Skeletal muscle tissue (tissue), 4 donors: ENCODE data around the gene ARHGAP10. TPM values are rescaled to one million over a fixed set of nuclear protein-coding genes. Genes with fewer than 3 reads are reported as not detected.

Experiments used
- H3K27ac ChIP-seq: one replicate; pipeline ENCODE4 v1.7.0; 2013; ENCODE audit warnings: mild to moderate bottlenecking, low read depth, low read length, inconsistent platforms
- H3K27me3 ChIP-seq, 3 donors: one replicate each; pipeline ENCODE4 v1.7.0; 2013; ENCODE audit warnings: low read length in 3 of 3; ENCODE audit not compliant: control insufficient read depth in 3 of 3, insufficient read depth in 3 of 3
- H3K36me3 ChIP-seq, 3 donors: one replicate each; pipeline ENCODE4 v1.7.0; 2013; ENCODE audit warnings: low read length in 3 of 3; ENCODE audit not compliant: control insufficient read depth in 3 of 3, insufficient read depth in 3 of 3
- H3K4me1 ChIP-seq, 3 donors: one replicate each; pipeline ENCODE4 v1.7.0; 2013; ENCODE audit warnings: low read length in 3 of 3, mild to moderate bottlenecking in 3 of 3; ENCODE audit not compliant: control insufficient read depth in 3 of 3, insufficient read depth in 3 of 3
- H3K4me3 ChIP-seq, 3 donors: one replicate each; pipeline ENCODE4 v1.7.0; 2013; ENCODE audit warnings: low read length in 3 of 3
- H3K9ac ChIP-seq, 3 donors: one replicate each; pipeline ENCODE4 v1.7.0; 2013; ENCODE audit warnings: low read length in 3 of 3, mild to moderate bottlenecking in 3 of 3, moderate library complexity in 2 of 3, low read depth in 1 of 3
- H3K9me3 ChIP-seq, 3 donors: one replicate each; pipeline ENCODE4 v1.7.0; 2013; ENCODE audit warnings: low read length in 3 of 3; ENCODE audit not compliant: control insufficient read depth in 3 of 3
- total RNA-seq: library from RNA; depleted of rRNA; stranded (reverse); fragments of >200 nt; gene quantifications from one replicate; pipeline ENCODE4 v1.2.3, GENCODE V29; 2014
- donor health status: Osteomylitis.

Gene ARHGAP10
- total RNA-seq, 1 donor from 2014 or later, result 88.7 TPM

GRCh38 chr4:148103597-148104355, 371.9 kb downstream of the ARHGAP10 start:
- Histone ChIP-seq H3K4me1 (no peaks in the 10 kb centered on the region), H3K27ac (no peak overlapping the region), H3K9ac (no peak overlapping the region), H3K36me3 (peaks cover 7 to 13% (median 8%) of the 10 kb centered on the region in 3 donors), H3K27me3 (no peaks in the 10 kb centered on the region), H3K4me3 (no peak overlapping the region), H3K9me3 (no peaks in the 10 kb centered on the region)

GRCh38 chr4:148108766-148109165, 376.9 kb downstream of the ARHGAP10 start:
- Histone ChIP-seq H3K4me1 (no peaks in the 10 kb centered on the region), H3K9me3 (no peaks in the 10 kb centered on the region), H3K27ac (no peak overlapping the region), H3K9ac (no peak overlapping the region), H3K36me3 (peaks cover 6 to 25% (median 17%) of the 10 kb centered on the region in 3 donors), H3K27me3 (no peaks in the 10 kb centered on the region), H3K4me3 (no peak overlapping the region)

DNA sequence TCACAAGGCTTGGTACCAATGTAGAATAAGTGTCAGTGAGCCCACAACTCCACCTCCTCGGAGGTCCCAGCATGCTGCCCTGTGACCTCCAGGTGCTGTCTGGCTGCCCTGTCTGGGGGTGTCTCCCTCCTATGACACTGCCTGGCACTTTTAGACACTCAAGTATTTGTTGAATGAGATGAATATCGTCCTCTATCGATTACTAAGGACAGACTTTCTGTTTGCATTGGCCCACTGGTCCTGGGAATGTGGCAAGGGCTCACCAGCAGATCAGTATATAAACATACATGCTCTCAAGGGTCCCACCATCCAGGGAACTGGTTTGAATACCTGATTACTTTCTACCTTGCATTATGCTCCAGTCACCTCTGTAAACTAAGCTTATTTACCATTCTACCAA, 377.3 kb downstream of the ARHGAP10 start:
- peaks cover 3 to 28% (median 20%) of the 10 kb centered on the region in 3 donors for H3K36me3 ChIP-seq
- no peaks in the 10 kb centered on the region for H3K4me1 ChIP-seq
- H3K27ac ChIP-seq, result no peak overlapping the region
- H3K9me3 ChIP-seq, result no peaks in the 10 kb centered on the region
- H3K4me3 ChIP-seq, result no peak overlapping the region
- no peaks in the 10 kb centered on the region for H3K27me3 ChIP-seq
- H3K9ac ChIP-seq, result no peak overlapping the region

DNA sequence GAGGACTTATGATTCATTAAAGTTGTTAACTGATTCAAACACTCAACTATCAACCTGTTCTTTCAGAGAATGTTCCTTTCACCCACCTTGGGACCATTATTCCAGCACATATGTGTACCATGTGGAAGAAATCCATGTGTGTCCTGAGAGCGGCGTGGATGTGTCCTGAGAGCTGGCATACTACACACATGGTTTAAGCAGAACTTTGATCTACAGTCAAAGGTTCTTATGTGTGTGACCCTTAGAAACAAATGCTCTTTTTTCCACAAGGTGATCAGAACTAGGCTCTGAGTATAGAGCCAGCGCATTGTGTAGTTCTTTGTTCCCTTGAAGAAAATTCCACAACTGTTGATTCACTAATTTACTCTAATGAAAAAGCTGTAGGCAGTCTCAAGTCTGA, 378.3 kb downstream of the ARHGAP10 start:
- Histone ChIP-seq H3K36me3 (peaks cover 3 to 28% (median 17%) of the 10 kb centered on the region in 3 donors), H3K27ac (no peak overlapping the region), H3K4me1 (no peaks in the 10 kb centered on the region), H3K9me3 (no peaks in the 10 kb centered on the region), H3K27me3 (no peaks in the 10 kb centered on the region), H3K9ac (no peak overlapping the region), H3K4me3 (no peak overlapping the region)

DNA sequence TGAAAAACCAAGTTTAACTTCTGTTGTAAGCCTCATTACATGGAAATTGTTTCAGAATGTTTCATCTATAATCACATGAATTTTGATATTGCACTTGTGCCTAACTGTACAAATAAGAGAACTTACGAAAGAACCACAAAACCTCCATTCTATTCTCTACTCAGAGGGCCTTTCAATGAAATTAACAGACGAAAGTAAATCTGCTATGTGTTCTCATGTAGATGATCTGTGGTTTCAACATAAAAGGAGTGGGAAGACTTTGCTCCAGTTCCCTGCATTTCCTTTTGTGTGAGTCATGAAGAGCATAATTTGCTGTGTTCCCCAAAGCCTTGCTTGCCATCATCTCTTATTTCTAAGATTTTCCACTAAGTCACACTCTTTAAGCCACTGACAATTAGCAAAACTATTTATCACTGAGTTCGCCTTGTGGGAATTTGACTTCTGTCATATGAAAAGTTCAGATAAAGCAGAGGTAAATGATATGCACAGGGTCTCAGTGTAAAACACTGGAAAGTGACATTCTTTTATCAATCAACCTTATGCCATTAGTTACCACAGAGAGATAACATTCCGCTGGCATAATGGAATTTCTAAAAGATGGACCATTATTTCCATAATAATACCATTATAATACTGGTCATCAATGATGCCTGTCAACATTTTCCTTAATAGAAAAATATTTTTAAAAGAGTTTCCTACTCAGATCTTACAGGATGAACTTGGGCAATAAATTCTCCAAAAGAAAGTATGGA, 380.5 kb downstream of the ARHGAP10 start:
- peaks cover 3 to 28% (median 17%) of the 10 kb centered on the region in 3 donors for H3K36me3 ChIP-seq

DNA sequence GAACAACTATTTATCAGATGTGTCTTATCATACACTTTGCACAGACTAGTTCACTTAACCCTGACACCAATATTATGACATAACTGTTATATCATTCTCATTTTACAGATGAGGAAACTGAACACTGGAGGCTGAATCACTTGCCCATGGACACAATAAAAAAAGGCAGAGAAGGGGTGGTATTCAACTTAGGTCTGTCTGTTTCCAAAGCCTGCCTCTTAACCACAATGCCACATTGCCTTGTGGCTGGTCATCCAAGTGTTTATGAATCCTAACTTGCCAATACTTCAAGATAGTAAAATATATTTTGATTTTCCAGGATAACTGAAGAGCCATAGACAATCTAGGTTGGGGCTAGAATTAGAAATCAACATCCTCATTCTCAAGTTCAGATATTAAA, 382.5 kb downstream of the ARHGAP10 start:
- H3K27me3 ChIP-seq, result no peaks in the 10 kb centered on the region
- H3K9ac ChIP-seq, result no peak overlapping the region
- H3K9me3 ChIP-seq, result no peaks in the 10 kb centered on the region
- peaks cover 0 to 21% (median 11%) of the 10 kb centered on the region in 3 donors for H3K36me3 ChIP-seq
- no peak overlapping the region for H3K27ac ChIP-seq
- H3K4me1 ChIP-seq, result peaks cover 0 to 9% (median 3%) of the 10 kb centered on the region in 3 donors
- no peak overlapping the region for H3K4me3 ChIP-seq

More for the DNA sequence above, 380.5 kb downstream of the ARHGAP10 start:
- Histone ChIP-seq H3K9ac (no peak overlapping the region), H3K4me3 (no peak overlapping the region), H3K9me3 (no peaks in the 10 kb centered on the region), H3K27me3 (no peaks in the 10 kb centered on the region), H3K4me1 (peaks cover 0 to 3% (median 0%) of the 10 kb centered on the region in 3 donors), H3K27ac (no peak overlapping the region)

GRCh38 chr4:148116264-148116663, 384.4 kb downstream of the ARHGAP10 start:
- H3K4me3 ChIP-seq, result no peak overlapping the region
- H3K9ac ChIP-seq, result no peak overlapping the region
- no peak overlapping the region for H3K27ac ChIP-seq
- peaks cover 0 to 17% (median 16%) of the 10 kb centered on the region in 3 donors for H3K36me3 ChIP-seq
- H3K9me3 ChIP-seq, result no peaks in the 10 kb centered on the region
- peaks cover 0 to 9% (median 3%) of the 10 kb centered on the region in 3 donors for H3K4me1 ChIP-seq
- H3K27me3 ChIP-seq, result no peaks in the 10 kb centered on the region

DNA sequence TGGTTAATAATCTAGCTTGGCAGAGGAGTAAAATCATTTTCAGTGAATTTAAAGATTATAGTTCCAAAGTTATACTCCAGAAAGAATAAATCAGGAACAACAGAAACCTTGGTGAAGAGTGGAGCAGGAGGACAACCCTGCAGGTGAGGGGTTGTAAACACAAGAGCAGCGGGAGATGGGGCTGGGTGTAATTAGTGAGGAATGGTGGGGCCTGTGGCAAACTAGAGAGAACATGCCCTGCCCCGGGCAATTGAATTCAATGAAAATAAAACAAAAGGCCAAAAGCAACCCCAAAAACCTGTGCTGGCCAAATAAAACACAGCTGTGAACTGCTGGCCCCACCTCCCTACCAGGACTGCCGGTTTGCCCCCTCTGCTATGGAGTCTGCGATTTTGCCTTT, 385.1 kb downstream of the ARHGAP10 start:
- Histone ChIP-seq H3K4me1 (peaks cover 0 to 9% (median 3%) of the 10 kb centered on the region in 3 donors), H3K36me3 (peaks cover 0 to 17% (median 16%) of the 10 kb centered on the region in 3 donors), H3K4me3 (no peak overlapping the region), H3K27me3 (no peaks in the 10 kb centered on the region), H3K9ac (no peak overlapping the region), H3K9me3 (no peaks in the 10 kb centered on the region), H3K27ac (no peak overlapping the region)

DNA sequence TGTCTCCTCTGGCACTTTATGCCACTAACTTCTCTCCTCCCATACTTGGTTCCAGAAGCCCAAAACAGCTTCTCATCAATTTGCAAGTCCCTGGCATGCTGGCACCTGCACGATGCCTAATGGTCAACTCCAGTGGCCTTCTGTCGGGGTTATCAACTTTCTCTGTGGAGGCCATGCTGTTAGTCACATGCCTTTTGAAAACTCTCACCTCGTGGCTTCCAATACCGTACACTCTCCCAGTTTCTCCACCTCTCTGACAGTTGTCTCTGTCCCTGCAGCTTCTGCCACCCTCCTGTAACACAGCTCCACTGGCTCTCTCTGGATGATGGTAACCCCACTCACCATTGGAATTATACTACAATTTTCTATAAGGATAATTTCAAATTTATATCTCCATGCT, 386.3 kb downstream of the ARHGAP10 start:
- H3K9me3 ChIP-seq, result no peaks in the 10 kb centered on the region
- H3K27me3 ChIP-seq, result no peaks in the 10 kb centered on the region
- H3K4me1 ChIP-seq, result peaks cover 0 to 9% (median 3%) of the 10 kb centered on the region in 3 donors
- no peak overlapping the region for H3K9ac ChIP-seq
- peak overlapping the region; percentile 23 for H3K27ac ChIP-seq
- H3K36me3 ChIP-seq, result peaks cover 0 to 13% (median 11%) of the 10 kb centered on the region in 3 donors
- H3K4me3 ChIP-seq, result no peak overlapping the region

DNA sequence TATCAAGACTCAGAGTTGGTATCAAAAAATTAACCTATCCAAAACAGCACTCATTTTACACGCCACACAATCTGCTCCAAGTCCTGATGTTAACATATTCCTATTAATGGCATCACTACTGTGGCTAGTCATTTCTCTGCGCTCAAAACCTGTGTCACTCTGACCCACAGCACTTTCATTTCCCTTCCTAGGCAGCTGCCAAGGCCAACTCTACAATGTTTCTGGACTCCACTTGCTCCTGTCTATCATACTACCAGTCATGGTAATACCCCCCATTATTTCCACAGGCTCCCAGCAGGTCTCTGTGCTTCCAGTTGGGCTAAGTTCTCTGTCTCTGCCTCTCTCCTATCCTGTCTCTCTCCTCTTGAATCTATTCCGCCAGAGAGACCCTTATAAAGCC, 386.7 kb downstream of the ARHGAP10 start:
- Histone ChIP-seq H3K4me1 (peaks cover 0 to 9% (median 3%) of the 10 kb centered on the region in 3 donors), H3K9ac (no peak overlapping the region), H3K27ac (peak overlapping the region; percentile 23), H3K27me3 (no peaks in the 10 kb centered on the region), H3K9me3 (no peaks in the 10 kb centered on the region), H3K36me3 (peaks cover 0 to 9% (median 6%) of the 10 kb centered on the region in 3 donors), H3K4me3 (no peak overlapping the region)
